SJCRH30 (cell line): ENCODE data around the gene LCN9. TPM values are rescaled to one million over a fixed set of nuclear protein-coding genes. Genes with fewer than 3 reads are reported as not detected.

Experiments
- DNase-seq, 2 experiments: peaks; one replicate each; pipeline ENCODE4 v3.0.0-alpha.2; 2015 to 2020
- H3K27ac ChIP-seq: fragments of 250-450 bp; sonication (Bioruptor Pico); 2 replicates; pipeline ENCODE4 v1.5.1; 2020; ENCODE audit warnings: mild to moderate bottlenecking, moderate library complexity
- H3K27me3 ChIP-seq: fragments of 250-450 bp; sonication (Bioruptor Pico); 2 replicates; pipeline ENCODE4 v1.5.1; 2020; ENCODE audit warnings: mild to moderate bottlenecking, moderate library complexity
- H3K36me3 ChIP-seq: fragments of 250-450 bp; sonication (Bioruptor Pico); 2 replicates; pipeline ENCODE4 v1.5.1; 2020; ENCODE audit warnings: mild to moderate bottlenecking, moderate library complexity
- H3K4me1 ChIP-seq: fragments of 250-450 bp; sonication (Bioruptor Pico); 2 replicates; pipeline ENCODE4 v1.5.1; 2020; ENCODE audit warnings: mild to moderate bottlenecking, moderate library complexity
- H3K4me3 ChIP-seq: fragments of 250-450 bp; sonication (Bioruptor Pico); 2 replicates; pipeline ENCODE4 v1.5.1; 2020; ENCODE audit warnings: mild to moderate bottlenecking, moderate library complexity
- H3K9me3 ChIP-seq: fragments of 250-450 bp; sonication (Bioruptor Pico); replicated peaks from 2 replicates; pipeline ENCODE4 v1.5.1; 2020; ENCODE audit warnings: mild to moderate bottlenecking, moderate library complexity
- total RNA-seq: library from RNA; depleted of rRNA; stranded (reverse); fragments of >200 nt; shearing (Covaris generic); gene quantifications from 2 replicates; pipeline ENCODE4 v1.2.3, GENCODE V29; 2014; rRNA removed

The LCN9 gene
- total RNA-seq, 1 experiment from 2014 or later = not detected

- peak overlapping the region; percentile 51 for H3K4me3 ChIP-seq
- DNase-seq = peak; percentile 45 to 58
- H3K9me3 ChIP-seq = no peaks in the 10 kb centered on the region
- H3K36me3 ChIP-seq = no peaks in the 10 kb centered on the region
- H3K27ac ChIP-seq = no peak overlapping the region; the same call in 1 of the 2 replicates
- H3K27me3 ChIP-seq = no peaks in the 10 kb centered on the region
- H3K4me1 ChIP-seq = peaks cover 15% of the 10 kb centered on the region
Measured at GRCh38 chr9:135705376-135705775, 42.3 kb downstream of the LCN9 start.

DNA sequence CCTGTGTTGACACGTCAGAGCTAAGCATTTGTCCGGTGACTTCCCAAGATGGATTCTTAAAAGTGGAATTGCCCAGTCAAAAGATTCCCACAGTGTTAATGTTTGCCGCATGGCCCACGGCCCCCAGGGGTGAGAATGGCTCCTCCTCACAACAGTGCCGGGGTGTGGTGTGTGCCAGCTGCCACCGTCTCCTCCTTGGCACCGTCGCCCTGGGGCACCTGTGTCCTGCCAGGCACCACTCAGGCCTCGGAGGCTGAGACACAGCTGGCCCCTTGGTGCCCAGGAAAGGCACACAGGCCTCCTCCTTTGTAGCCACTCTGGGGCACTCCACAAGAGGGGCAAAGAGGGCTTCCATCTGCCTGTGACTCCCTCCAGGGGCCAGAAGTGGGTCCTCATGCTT is 43.2 kb downstream of the LCN9 start:
- Histone ChIP-seq H3K27ac (no peak overlapping the region), H3K27me3 (no peaks in the 10 kb centered on the region), H3K36me3 (no peaks in the 10 kb centered on the region), H3K4me1 (peaks cover 13% of the 10 kb centered on the region), H3K4me3 (no peak overlapping the region), H3K9me3 (no peaks in the 10 kb centered on the region)
- DNase-seq = no peak

DNA sequence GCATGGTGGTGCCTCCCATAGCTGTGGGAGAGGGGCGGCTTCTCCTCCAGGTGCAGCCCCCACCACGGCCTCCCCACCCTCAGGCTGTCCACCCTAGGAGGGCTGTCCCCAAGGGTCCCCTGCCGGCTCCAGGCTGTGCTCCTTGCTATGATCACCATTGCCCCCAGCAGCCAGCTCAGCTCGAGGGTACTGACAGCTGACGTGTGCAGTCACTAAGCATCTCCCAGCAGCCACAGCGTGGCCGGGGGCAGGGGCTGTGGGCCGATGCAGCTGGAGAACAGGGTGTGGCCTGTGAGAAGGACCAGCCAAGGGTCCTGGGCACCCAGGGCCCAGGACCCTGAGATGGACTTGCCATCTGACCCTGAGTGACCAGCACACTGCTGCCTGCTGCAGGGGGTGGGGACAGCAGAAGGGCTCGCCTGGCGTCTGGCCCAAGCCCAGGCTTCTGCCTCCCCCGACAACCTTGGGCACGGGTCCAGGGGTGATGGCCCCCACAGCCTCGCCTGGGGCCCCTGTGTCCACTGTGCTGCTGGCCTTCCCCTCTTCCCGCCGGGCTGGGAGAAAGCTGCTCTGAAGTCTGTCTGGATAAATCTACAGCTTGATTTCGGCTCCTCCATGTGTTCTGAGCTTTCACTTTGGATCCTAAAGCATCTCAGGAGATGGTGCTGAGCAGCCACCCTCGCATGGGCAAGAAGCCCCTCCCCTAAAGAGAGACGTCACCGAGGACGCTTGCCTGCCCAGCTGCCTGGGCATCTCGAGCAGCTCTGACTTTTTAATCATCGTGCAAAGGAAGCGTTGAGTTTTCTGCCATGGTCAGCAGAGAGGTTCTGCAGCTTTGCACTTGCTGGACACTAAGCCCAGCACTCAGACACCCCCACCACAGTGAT is 44.4 kb downstream of the LCN9 start:
- no peak overlapping the region for H3K27ac ChIP-seq
- no peak for DNase-seq

DNA sequence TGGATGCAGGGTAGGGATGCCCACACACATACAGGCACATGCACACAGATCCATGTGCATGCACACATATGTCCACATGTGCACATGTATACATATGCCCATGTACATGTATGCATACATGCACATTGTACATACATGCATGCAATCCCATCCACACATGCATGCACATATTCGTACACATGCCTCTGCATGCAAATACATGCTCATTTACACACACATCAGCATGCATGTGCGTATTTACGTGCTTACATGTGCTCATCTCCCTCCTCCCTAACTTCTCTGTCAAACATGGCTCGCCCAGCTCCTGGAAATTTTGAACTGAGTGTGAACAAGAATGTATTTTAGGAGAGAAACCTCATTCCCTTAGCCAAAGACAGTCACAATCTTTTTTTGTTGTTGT is 45.1 kb downstream of the LCN9 start:
- Histone ChIP-seq H3K27me3 (no peaks in the 10 kb centered on the region), H3K36me3 (no peaks in the 10 kb centered on the region), H3K4me1 (peaks cover 12% of the 10 kb centered on the region), H3K27ac (no peak overlapping the region), H3K4me3 (no peak overlapping the region), H3K9me3 (no peaks in the 10 kb centered on the region)
- no peak for DNase-seq

More for the DNA sequence above, 44.4 kb downstream of the LCN9 start:
- Histone ChIP-seq H3K27me3 (no peaks in the 10 kb centered on the region), H3K4me3 (no peak overlapping the region), H3K9me3 (no peaks in the 10 kb centered on the region), H3K4me1 (peaks cover 12% of the 10 kb centered on the region), H3K36me3 (no peaks in the 10 kb centered on the region)

- no peak for DNase-seq
- Histone ChIP-seq H3K27me3 (no peaks in the 10 kb centered on the region), H3K9me3 (no peaks in the 10 kb centered on the region), H3K4me1 (no peaks in the 10 kb centered on the region), H3K36me3 (no peaks in the 10 kb centered on the region), H3K27ac (no peak overlapping the region), H3K4me3 (no peak overlapping the region)
Measured at GRCh38 chr9:135711391-135711790, 48.3 kb downstream of the LCN9 start.

GRCh38 chr9:135711881-135712280 is 48.8 kb downstream of the LCN9 start:
- H3K9me3 ChIP-seq = no peaks in the 10 kb centered on the region
- no peak for DNase-seq
- H3K27me3 ChIP-seq = no peaks in the 10 kb centered on the region
- H3K36me3 ChIP-seq = no peaks in the 10 kb centered on the region
- H3K4me3 ChIP-seq = no peak overlapping the region
- no peak overlapping the region for H3K27ac ChIP-seq
- H3K4me1 ChIP-seq = no peaks in the 10 kb centered on the region

GRCh38 chr9:135712613-135713295 is 49.6 kb downstream of the LCN9 start:
- no peak overlapping the region for H3K27ac ChIP-seq
- no peaks in the 10 kb centered on the region for H3K27me3 ChIP-seq
- H3K9me3 ChIP-seq = no peaks in the 10 kb centered on the region
- H3K4me1 ChIP-seq = no peaks in the 10 kb centered on the region
- H3K36me3 ChIP-seq = no peaks in the 10 kb centered on the region
- no peak overlapping the region for H3K4me3 ChIP-seq
- no peak for DNase-seq

- no peaks in the 10 kb centered on the region for H3K27me3 ChIP-seq
- no peak for DNase-seq
- no peaks in the 10 kb centered on the region for H3K36me3 ChIP-seq
Measured at GRCh38 chr9:135714242-135715055, 51.3 kb downstream of the LCN9 start.

DNA sequence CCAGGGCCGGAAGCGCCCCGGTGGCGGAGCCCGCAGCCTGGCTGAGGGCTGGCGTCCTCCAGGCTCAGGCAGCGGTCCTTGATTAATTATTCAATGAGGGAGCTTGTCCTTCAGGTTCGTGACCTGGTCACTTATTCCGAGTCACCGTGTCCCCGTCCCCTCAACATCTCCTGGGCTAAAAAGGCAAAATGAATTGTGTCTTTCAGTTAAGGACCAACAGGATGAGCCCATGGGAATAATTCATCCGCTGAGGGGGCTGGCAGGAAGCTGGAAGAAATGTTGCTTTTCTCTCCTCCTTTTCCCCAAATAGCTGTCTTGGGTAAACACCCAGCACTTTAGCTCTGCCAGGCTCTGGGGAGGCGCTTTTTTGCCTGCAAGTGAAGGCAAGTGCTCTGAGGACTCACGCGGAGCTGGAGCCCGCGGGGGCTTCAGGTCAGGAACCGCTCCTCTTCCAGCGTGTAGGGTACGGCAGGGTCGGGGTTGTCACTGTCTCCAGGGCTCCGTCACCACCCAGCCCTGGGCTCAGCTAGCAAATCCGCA is 52.0 kb downstream of the LCN9 start:
- H3K9me3 ChIP-seq = no peaks in the 10 kb centered on the region
- no peak overlapping the region for H3K4me3 ChIP-seq
- H3K27ac ChIP-seq = no peak overlapping the region
- DNase-seq = no peak
- no peaks in the 10 kb centered on the region for H3K36me3 ChIP-seq
- no peaks in the 10 kb centered on the region for H3K4me1 ChIP-seq
- H3K27me3 ChIP-seq = no peaks in the 10 kb centered on the region

More at GRCh38 chr9:135714242-135715055, 51.3 kb downstream of the LCN9 start:
- Histone ChIP-seq H3K9me3 (no peaks in the 10 kb centered on the region), H3K4me1 (no peaks in the 10 kb centered on the region), H3K27ac (no peak overlapping the region), H3K4me3 (no peak overlapping the region)

- Histone ChIP-seq H3K27me3 (no peaks in the 10 kb centered on the region), H3K9me3 (no peaks in the 10 kb centered on the region), H3K4me3 (no peak overlapping the region), H3K36me3 (no peaks in the 10 kb centered on the region), H3K27ac (no peak overlapping the region), H3K4me1 (no peaks in the 10 kb centered on the region)
- DNase-seq = no peak
Measured at GRCh38 chr9:135716045-135716444, 52.9 kb downstream of the LCN9 start.

Other genes starting within 250 kb of the LCN9 start
- 6.6 and 7.6 TPM in 2 replicates for gene PPP1R26, start 183.5 kb upstream of the LCN9 start, total RNA-seq
- gene MRPS2, start 162.6 kb upstream of the LCN9 start, total RNA-seq = 68.0 and 68.6 TPM in 2 replicates
- not detected in 2 replicates for gene LCN1, start 141.9 kb upstream of the LCN9 start, total RNA-seq
- not detected in 2 replicates for gene OBP2A, start 117.2 kb upstream of the LCN9 start, total RNA-seq
- not detected in 2 replicates for gene PAEP, start 101.6 kb upstream of the LCN9 start, total RNA-seq
- gene GLT6D1, start 23.8 kb upstream of the LCN9 start, total RNA-seq = not detected in 2 replicates
- 2.1 and 2.4 TPM in 2 replicates for gene SOHLH1, start 36.2 kb downstream of the LCN9 start, total RNA-seq
- 0.33 and 0.51 TPM in 2 replicates for gene KCNT1, start 38.9 kb downstream of the LCN9 start, total RNA-seq
- gene CAMSAP1, start 244.2 kb downstream of the LCN9 start, total RNA-seq = 34.4 and 42.3 TPM in 2 replicates